CD8-positive, alpha-beta memory T cell (primary cell): ENCODE data around the gene VTI1A. TPM values are rescaled to one million over a fixed set of nuclear protein-coding genes. Genes with fewer than 3 reads are reported as not detected.

ENCODE experiments used
- CTCF ChIA-PET: fragments of 350-600 bp; sonication (Branson Sonifier 250); formaldehyde crosslinking; loops from one replicate; lab custom pipeline; 2021; ENCODE audit warnings: antibody characterized with exemption; lab: Charles Lee
- POLR2A ChIA-PET: fragments of 350-600 bp; sonication (Branson Sonifier 250); formaldehyde crosslinking; loops from one replicate; lab custom pipeline; 2021; ENCODE audit warnings: antibody characterized with exemption; lab: Charles Lee
- DNase-seq, 5 donors: peaks; one replicate each; pipeline versions ENCODE4 v3.0.0 to v3.0.0-alpha.2; 2020 to 2022; ENCODE audit warnings: mixed read lengths in 1 of 5
- H3K27ac ChIP-seq: one replicate; pipeline ENCODE4 v1.7.0; 2013; ENCODE audit warnings: low read depth, mild to moderate bottlenecking, low read length, moderate library complexity
- H3K27me3 ChIP-seq: 2 replicates; pipeline ENCODE4 v1.7.0; 2013; ENCODE audit warnings: low read length, mild to moderate bottlenecking; ENCODE audit not compliant: insufficient read depth, poor library complexity, severe bottlenecking
- H3K36me3 ChIP-seq: 2 replicates; pipeline ENCODE4 v1.7.0; 2013; ENCODE audit warnings: mild to moderate bottlenecking, low read length, moderate library complexity; ENCODE audit not compliant: insufficient read depth
- H3K4me1 ChIP-seq: 2 replicates; pipeline ENCODE4 v1.7.0; 2013; ENCODE audit warnings: mild to moderate bottlenecking, low read length, moderate library complexity; ENCODE audit not compliant: insufficient read depth
- H3K4me3 ChIP-seq: 2 replicates; pipeline ENCODE4 v1.7.0; 2013; ENCODE audit warnings: mild to moderate bottlenecking, low read length
- H3K9me3 ChIP-seq: 2 replicates; pipeline ENCODE4 v1.7.0; 2013; ENCODE audit warnings: mild to moderate bottlenecking, low read length
- H3K27ac Mint-ChIP-seq, 8 donors: one replicate each; pipeline ENCODE4 v1.8.0; 2020 to 2021; ENCODE audit warnings: mixed read lengths in 8 of 8, mild to moderate bottlenecking in 6 of 8, inconsistent platforms in 3 of 8, moderate library complexity in 3 of 8
- H3K27me3 Mint-ChIP-seq, 2 donors: one replicate each; pipeline ENCODE4 v1.8.0; 2020 to 2021; ENCODE audit warnings: mixed read lengths in 2 of 2, mild to moderate bottlenecking in 1 of 2, moderate library complexity in 1 of 2
- H3K36me3 Mint-ChIP-seq, 3 donors: one replicate each; pipeline ENCODE4 v1.8.0; 2020 to 2021; ENCODE audit warnings: mixed read lengths in 3 of 3, inconsistent platforms in 1 of 3, mild to moderate bottlenecking in 1 of 3
- H3K4me1 Mint-ChIP-seq, 3 donors: one replicate each; pipeline ENCODE4 v1.8.0; 2020 to 2021; ENCODE audit warnings: mixed read lengths in 3 of 3, inconsistent platforms in 1 of 3, mild to moderate bottlenecking in 1 of 3
- H3K4me3 Mint-ChIP-seq, 7 donors: one replicate each; pipeline ENCODE4 v1.8.0; 2020 to 2021; ENCODE audit warnings: mixed read lengths in 7 of 7, mild to moderate bottlenecking in 6 of 7, moderate library complexity in 4 of 7, inconsistent platforms in 2 of 7
- H3K9me3 Mint-ChIP-seq, 5 donors: one replicate each; pipeline ENCODE4 v1.8.0; 2020 to 2022; ENCODE audit warnings: mixed read lengths in 5 of 5, mild to moderate bottlenecking in 3 of 5, moderate library complexity in 2 of 5, inconsistent platforms in 1 of 5
- polyA plus RNA-seq: library from polyadenylated mRNA; unstranded; fragments of 300-500 nt; fragmentation: Illumina TruSeq; gene quantifications from one replicate; pipeline ENCODE4 v1.2.3, GENCODE V29; 2021
- total RNA-seq, 2 experiments: library from RNA; stranded (reverse); gene quantifications; one replicate each; pipeline ENCODE4 v1.2.3, GENCODE V29; 2021

Gene VTI1A
- total and polyA plus RNA-seq, 3 experiments from 2014 or later, result 28.1 to 40.1 (median 38.2) TPM

DNA sequence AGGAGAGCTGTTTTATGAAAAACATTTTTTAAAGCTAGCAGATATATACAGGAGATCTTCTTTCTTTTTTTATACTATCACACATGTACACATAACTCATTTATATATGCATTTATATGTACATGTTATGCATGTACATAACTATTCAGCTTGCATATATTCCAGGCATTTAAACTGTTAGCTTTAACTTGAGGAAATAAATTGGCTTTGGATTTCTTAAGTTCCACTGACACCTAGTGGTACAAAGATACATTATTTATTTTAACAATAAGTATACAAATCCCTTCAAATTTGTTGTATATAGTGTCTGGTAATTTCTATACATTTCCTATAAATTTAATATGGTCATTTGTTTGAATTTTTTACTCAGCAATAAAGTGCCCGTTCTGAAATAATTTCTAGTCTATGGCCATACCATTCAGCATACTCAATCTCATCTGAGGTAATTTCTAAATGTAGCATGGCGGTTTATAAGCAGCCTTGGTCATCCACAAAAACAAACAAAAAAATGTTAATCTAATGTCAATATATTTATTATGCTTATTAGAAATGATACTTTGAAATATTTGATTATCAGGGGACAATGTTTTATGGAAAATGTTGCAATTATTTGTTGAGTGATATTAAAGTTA is 11.9 kb upstream of the VTI1A start:
- peaks cover 0 to 3% (median 2%) of the 10 kb centered on the region in 3 donors for H3K4me1 Mint-ChIP-seq
- H3K9me3 Mint-ChIP-seq, result no peaks in the 10 kb centered on the region
- CTCF ChIA-PET, result interaction anchor here (0.7 to 2.6 kb wide), 16 partner anchors 11 to 298 kb away, joined by 3 to 14 read pairs (median 3); partner anchors contain the start of genes VTI1A and ZDHHC6
- H3K4me3 Mint-ChIP-seq, result no peak overlapping the region
- Histone ChIP-seq H3K27ac (no peak overlapping the region), H3K27me3 (no peaks in the 10 kb centered on the region), H3K4me3 (no peak overlapping the region), H3K36me3 (peaks cover 41% of the 10 kb centered on the region), H3K9me3 (no peaks in the 10 kb centered on the region), H3K4me1 (no peaks in the 10 kb centered on the region)
- peaks cover 0 to 78% (median 15%) of the 10 kb centered on the region in 3 donors for H3K36me3 Mint-ChIP-seq
- POLR2A ChIA-PET, result interaction anchor here (0.6 to 1.6 kb wide), 3 partner anchors 12 to 48 kb away, joined by 3 to 6 read pairs (median 4); partner anchors contain the start of gene VTI1A
- no peaks in the 10 kb centered on the region for H3K27me3 Mint-ChIP-seq
- DNase-seq, result peak in 2 of 5 donors; percentile 7 to 22
- H3K27ac Mint-ChIP-seq, result peak overlapping the region in 1 of 8 donors; percentile 27

DNA sequence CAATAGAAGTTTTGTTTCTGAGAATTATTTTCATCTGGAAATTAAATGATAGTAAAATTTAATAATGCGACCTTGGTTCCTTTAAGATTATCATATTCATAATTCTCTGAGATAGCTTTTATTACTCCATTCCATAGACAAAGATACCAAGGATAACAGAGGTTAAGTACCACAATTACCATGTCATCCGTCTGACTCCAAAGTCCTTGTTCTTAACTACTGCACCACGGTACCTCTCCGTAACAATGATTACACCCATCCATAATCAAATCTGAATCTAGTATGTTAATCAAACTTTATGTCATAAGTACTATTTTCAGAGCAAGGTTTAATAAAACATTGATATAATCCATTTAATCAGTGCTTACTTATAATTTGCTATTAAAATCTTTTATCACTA is 8.7 kb upstream of the VTI1A start:
- H3K9me3 Mint-ChIP-seq, result no peaks in the 10 kb centered on the region
- no peak for DNase-seq
- no peak overlapping the region for H3K4me3 Mint-ChIP-seq
- peaks cover 15 to 24% (median 21%) of the 10 kb centered on the region in 3 donors for H3K4me1 Mint-ChIP-seq
- no peak overlapping the region for H3K27ac Mint-ChIP-seq
- CTCF ChIA-PET, result no interaction called here
- Histone ChIP-seq H3K27me3 (no peaks in the 10 kb centered on the region), H3K27ac (no peak overlapping the region), H3K4me3 (no peak overlapping the region), H3K36me3 (peaks cover 23% of the 10 kb centered on the region), H3K9me3 (no peaks in the 10 kb centered on the region), H3K4me1 (no peaks in the 10 kb centered on the region)
- POLR2A ChIA-PET, result no interaction called here
- no peaks in the 10 kb centered on the region for H3K27me3 Mint-ChIP-seq
- peaks cover 0 to 79% (median 20%) of the 10 kb centered on the region in 3 donors for H3K36me3 Mint-ChIP-seq

GRCh38 chr10:112441520-112441919 is 5.5 kb upstream of the VTI1A start:
- no peaks in the 10 kb centered on the region for H3K9me3 ChIP-seq
- DNase-seq, result no peak
- no peak overlapping the region for H3K4me3 ChIP-seq
- Mint-ChIP-seq H3K4me3 (no peak overlapping the region), H3K27me3 (no peaks in the 10 kb centered on the region), H3K27ac (peak overlapping the region in 2 of 8 donors; percentile 15 to 41), H3K4me1 (peaks cover 34 to 54% (median 49%) of the 10 kb centered on the region in 3 donors), H3K9me3 (no peaks in the 10 kb centered on the region), H3K36me3 (peaks cover 0 to 85% (median 13%) of the 10 kb centered on the region in 3 donors)
- ChIA-PET CTCF (interaction anchor here (1.0 kb wide), 1 partner anchor 301 kb away, joined by 3 read pairs; no protein-coding TSS in a partner anchor), POLR2A (no interaction called here)
- no peak overlapping the region for H3K27ac ChIP-seq
- H3K4me1 ChIP-seq, result peaks cover 16% of the 10 kb centered on the region
- no peaks in the 10 kb centered on the region for H3K27me3 ChIP-seq
- peaks cover 19% of the 10 kb centered on the region for H3K36me3 ChIP-seq

- H3K9me3 Mint-ChIP-seq, result no peaks in the 10 kb centered on the region
- peak overlapping the region in 2 of 8 donors; percentile 41 to 47 for H3K27ac Mint-ChIP-seq
- POLR2A ChIA-PET, result no interaction called here
- Histone ChIP-seq H3K36me3 (peaks cover 19% of the 10 kb centered on the region), H3K9me3 (no peaks in the 10 kb centered on the region), H3K27ac (no peak overlapping the region), H3K27me3 (no peaks in the 10 kb centered on the region), H3K4me1 (peaks cover 16% of the 10 kb centered on the region), H3K4me3 (no peak overlapping the region)
- H3K4me1 Mint-ChIP-seq, result peaks cover 38 to 54% (median 49%) of the 10 kb centered on the region in 3 donors
- CTCF ChIA-PET, result interaction anchor here (1.0 kb wide), 1 partner anchor 302 kb away, joined by 3 read pairs; no protein-coding TSS in a partner anchor
- DNase-seq, result no peak
- H3K36me3 Mint-ChIP-seq, result peaks cover 0 to 85% (median 13%) of the 10 kb centered on the region in 3 donors
- H3K4me3 Mint-ChIP-seq, result peak overlapping the region in 1 of 7 donors; percentile 36
- H3K27me3 Mint-ChIP-seq, result no peaks in the 10 kb centered on the region
These were observed 5.0 kb upstream of the VTI1A start for GRCh38 chr10:112442063-112442462.

DNA sequence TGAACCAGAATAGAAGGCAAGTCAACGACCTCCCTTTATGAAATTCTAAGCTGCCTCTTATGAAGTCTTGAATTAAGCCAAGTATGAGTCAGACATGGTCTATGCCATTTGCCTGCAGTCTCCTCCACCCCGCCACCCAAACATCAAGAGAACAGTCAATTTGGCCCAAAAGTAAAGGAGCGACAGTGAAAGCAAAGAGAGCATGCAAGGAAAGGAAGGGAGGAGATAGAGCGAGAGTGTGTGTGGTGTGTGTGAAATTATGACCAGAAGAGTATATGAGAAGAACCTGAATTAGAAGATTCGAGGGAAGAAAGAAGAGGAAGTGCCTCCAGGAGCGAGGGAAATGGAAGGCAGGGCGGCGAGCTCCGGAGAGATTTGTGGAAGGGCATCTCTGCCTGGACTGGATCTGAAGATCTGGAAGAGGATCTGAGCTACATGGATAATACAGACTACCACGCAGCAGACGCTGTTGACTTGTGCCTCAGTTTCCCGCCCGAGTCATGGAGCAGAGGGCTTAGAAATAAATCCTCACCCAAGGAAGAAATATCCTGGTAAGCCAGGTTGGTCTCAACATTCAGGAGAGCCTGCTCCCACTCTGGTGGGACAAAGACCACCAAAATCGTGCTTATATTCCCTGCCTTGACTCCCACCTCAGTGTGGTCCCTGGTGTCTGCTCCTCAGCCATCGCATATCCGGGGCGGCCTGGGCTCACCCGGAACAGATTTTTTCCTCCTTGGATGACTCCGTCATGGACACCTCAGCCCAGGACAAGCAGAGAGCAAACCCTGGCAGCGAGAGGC is 760 bp upstream of the VTI1A start:
- H3K9me3 Mint-ChIP-seq, result no peaks in the 10 kb centered on the region
- Histone ChIP-seq H3K4me1 (peaks cover 30% of the 10 kb centered on the region), H3K27me3 (no peaks in the 10 kb centered on the region), H3K36me3 (peaks cover 9% of the 10 kb centered on the region), H3K9me3 (no peaks in the 10 kb centered on the region), H3K4me3 (peak overlapping the region; percentile 100), H3K27ac (peak overlapping the region; percentile 98)
- DNase-seq, result peak in 1 of 5 donors; percentile 6
- no peaks in the 10 kb centered on the region for H3K27me3 Mint-ChIP-seq
- ChIA-PET POLR2A (interaction anchor here (1.0 to 1.4 kb wide), 5 partner anchors 24 to 1585 kb away, joined by 3 to 6 read pairs (median 4); no protein-coding TSS in a partner anchor), CTCF (interaction anchor here (0.9 to 2.0 kb wide), 5 partner anchors 11 to 71 kb away, joined by 3 to 5 read pairs (median 3); no protein-coding TSS in a partner anchor)
- H3K36me3 Mint-ChIP-seq, result peaks cover 0 to 68% (median 5%) of the 10 kb centered on the region in 3 donors
- H3K4me3 Mint-ChIP-seq, result peak overlapping the region; percentile 84 to 98 (median 89)
- H3K4me1 Mint-ChIP-seq, result peaks cover 62 to 81% (median 77%) of the 10 kb centered on the region in 3 donors
- peak overlapping the region; percentile 86 to 100 (median 98) for H3K27ac Mint-ChIP-seq

DNA sequence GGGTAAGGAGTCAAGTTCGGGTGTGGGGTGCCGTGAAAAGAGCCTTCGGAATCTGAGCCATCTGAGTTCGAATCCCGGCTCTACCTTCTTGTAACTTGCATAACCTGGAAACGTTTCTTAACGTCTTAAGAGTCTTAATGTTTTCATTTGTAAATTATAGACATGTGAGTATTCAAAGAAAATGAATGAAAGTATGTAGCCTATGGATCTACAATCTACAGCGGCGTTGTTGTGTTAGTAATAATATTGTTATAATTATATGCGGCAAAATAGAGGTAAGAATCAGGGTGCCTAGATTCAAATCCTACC is 559 bp downstream of the VTI1A start:
- no peaks in the 10 kb centered on the region for H3K9me3 ChIP-seq
- Mint-ChIP-seq H3K27me3 (no peaks in the 10 kb centered on the region), H3K4me3 (peak overlapping the region; percentile 84 to 98 (median 89)), H3K27ac (peak overlapping the region; percentile 86 to 100 (median 98)), H3K9me3 (no peaks in the 10 kb centered on the region), H3K36me3 (peaks cover 0 to 58% (median 2%) of the 10 kb centered on the region in 3 donors), H3K4me1 (peaks cover 59 to 77% (median 75%) of the 10 kb centered on the region in 3 donors)
- no peak for DNase-seq
- peak overlapping the region; percentile 98 for H3K27ac ChIP-seq
- ChIA-PET POLR2A (interaction anchor here (0.7 to 1.3 kb wide), 6 partner anchors 18 to 1586 kb away, joined by 3 to 6 read pairs (median 3); no protein-coding TSS in a partner anchor), CTCF (interaction anchor here (0.9 to 2.0 kb wide), 5 partner anchors 12 to 72 kb away, joined by 3 to 5 read pairs (median 3); no protein-coding TSS in a partner anchor)
- H3K4me1 ChIP-seq, result peaks cover 30% of the 10 kb centered on the region
- peaks cover 4% of the 10 kb centered on the region for H3K36me3 ChIP-seq
- no peaks in the 10 kb centered on the region for H3K27me3 ChIP-seq
- H3K4me3 ChIP-seq, result peak overlapping the region; percentile 100

GRCh38 chr10:112448888-112449287 is 1.9 kb downstream of the VTI1A start:
- Histone ChIP-seq H3K27me3 (no peaks in the 10 kb centered on the region), H3K4me1 (peaks cover 30% of the 10 kb centered on the region), H3K27ac (no peak overlapping the region), H3K36me3 (no peaks in the 10 kb centered on the region), H3K4me3 (no peak overlapping the region), H3K9me3 (no peaks in the 10 kb centered on the region)
- ChIA-PET CTCF (no interaction called here), POLR2A (no interaction called here)
- peaks cover 57 to 75% (median 70%) of the 10 kb centered on the region in 3 donors for H3K4me1 Mint-ChIP-seq
- DNase-seq, result no peak
- peak overlapping the region; percentile 54 to 98 (median 87) for H3K4me3 Mint-ChIP-seq
- no peaks in the 10 kb centered on the region for H3K9me3 Mint-ChIP-seq
- H3K27me3 Mint-ChIP-seq, result no peaks in the 10 kb centered on the region
- H3K36me3 Mint-ChIP-seq, result peaks cover 0 to 47% (median 0%) of the 10 kb centered on the region in 3 donors
- H3K27ac Mint-ChIP-seq, result peak overlapping the region in 6 of 8 donors; percentile 2 to 97 (median 52)
